GM12875 (cell line): ENCODE data around the gene ABCA2.

Experiments
- H3K4me3 ChIP-seq: one replicate; pipeline ENCODE4 v1.5.1; 2011; ENCODE audit warnings: low read depth, low read length, control low read depth
- CTCF ChIP-seq: IDR thresholded peaks from 2 replicates; pipeline ENCODE4 v1.5.1; 2011; ENCODE audit warnings: low read depth, mild to moderate bottlenecking, control low read depth, inconsistent platforms, low read length, moderate library complexity, borderline replicate concordance; ENCODE audit not compliant: insufficient read depth

ABCA2 gene

DNA sequence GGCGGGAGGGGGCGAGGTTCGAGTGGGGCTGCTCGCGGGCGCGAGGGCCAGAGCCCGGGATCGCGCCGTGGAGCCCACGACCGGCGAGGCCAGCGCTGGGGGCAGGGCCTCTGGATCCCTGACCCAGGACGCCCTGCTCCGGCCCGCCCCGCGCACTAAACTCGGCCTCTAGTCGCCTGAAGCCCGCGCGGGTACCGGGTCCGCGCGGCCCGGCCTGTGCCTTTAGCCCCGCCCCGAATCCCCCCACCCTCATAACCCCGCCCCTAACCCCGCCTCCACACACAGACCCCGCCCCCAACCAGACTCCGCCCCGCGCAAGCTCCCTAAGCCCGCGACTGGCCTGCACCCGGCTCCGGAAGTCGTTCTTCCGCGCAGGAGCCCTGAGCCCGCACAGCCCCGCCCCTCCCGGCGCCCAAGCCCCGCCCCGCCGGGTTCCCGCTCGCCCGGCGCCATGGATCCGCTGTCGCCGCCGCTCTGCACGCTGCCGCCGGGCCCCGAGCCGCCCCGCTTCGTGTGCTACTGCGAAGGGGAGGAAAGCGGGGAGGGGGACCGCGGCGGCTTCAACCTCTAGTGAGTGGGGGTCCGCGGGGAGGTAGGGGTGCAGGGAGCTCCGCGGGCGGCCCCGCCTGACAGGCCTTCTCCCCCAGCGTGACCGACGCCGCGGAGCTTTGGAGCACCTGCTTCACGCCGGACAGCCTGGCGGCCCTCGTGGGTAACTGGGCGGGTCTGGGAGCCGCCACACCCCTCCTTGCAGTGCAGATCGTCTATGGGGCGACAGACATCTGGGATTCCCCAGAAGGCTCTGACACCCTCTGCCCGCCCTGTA is 35.8 kb downstream of the ABCA2 start, which contains the start of gene PAXX:
PAXX (plus strand) TSS at position 430 of the 826 bp plus-strand sequence; CDS start at position 452, 22 bp downstream.
- TF ChIP-seq CTCF = no peak
- H3K4me3 ChIP-seq = peak within 1 kb of the TSS; percentile 69

DNA sequence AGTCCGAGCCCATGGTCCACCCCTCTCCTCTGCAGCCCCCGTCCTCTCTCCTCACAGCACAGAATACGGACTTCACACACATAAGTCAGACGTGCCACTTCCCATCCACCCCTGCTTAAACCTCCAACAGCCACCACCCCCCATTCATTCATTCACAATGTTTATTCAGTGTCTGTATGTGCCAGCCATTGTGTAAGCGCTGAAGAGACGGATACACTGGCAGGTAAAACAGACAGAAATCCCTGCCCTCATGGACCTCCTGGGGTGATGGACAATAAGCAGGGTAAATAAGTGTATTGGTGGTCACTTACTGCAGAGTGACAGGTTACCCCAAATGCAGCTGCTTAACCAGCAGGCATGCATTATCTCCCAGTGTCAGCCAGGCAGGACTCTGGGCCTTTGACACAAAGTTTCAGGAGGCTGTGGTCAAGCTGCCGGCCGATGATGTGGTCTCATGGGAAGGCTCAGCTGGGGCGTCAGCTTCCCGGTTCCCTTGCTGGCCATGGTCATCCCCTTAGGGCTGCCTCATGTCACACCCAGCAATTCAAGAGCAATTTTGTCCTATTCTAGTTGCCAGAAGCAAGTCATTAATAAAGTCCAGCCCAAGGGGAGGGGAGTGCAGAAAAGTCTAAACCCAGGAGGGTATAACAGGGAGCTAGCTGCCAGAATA is 37.7 kb downstream of the ABCA2 start:
- TF ChIP-seq CTCF = no peak
- H3K4me3 ChIP-seq = no peak overlapping the region

GRCh38 chr9:136988872-136989271 is 39.2 kb downstream of the ABCA2 start:
- TF ChIP-seq CTCF = no peak
- no peak overlapping the region for H3K4me3 ChIP-seq

GRCh38 chr9:136985853-136986252 is 42.2 kb downstream of the ABCA2 start:
- H3K4me3 ChIP-seq = no peak overlapping the region
- TF ChIP-seq CTCF = no peak

GRCh38 chr9:136985027-136985602 is 42.9 kb downstream of the ABCA2 start:
- no peak overlapping the region for H3K4me3 ChIP-seq

DNA sequence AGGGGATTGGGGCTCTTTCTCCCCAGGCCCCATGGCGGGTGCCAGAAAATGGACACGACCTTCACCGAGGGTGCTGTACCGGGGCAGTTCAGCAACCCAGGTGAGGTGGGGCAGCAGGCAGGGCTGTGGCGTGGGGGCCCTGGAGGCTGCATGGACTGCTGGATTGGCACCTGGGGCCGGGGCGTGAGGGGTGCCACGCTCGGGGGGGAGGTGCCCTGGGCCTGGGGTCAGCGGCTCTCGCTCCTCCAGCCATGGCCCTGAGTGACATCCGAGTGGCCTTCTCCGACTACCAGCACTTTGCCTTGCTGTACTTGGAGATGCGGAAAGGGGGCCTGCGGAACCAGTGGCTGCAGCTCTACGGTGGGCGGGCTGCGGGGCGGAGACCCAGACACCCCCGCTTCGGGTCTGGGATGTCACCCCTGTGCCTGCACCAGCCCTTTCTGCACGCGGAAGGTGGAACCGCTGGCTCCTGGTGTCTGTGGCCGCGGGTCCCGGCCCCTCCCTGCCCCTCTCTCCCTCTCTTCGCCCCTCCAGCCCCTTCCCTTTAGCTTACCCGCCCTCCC is 43.5 kb downstream of the ABCA2 start:
- no peak for TF ChIP-seq CTCF
- no peak overlapping the region for H3K4me3 ChIP-seq

More at GRCh38 chr9:136985027-136985602, 42.9 kb downstream of the ABCA2 start:
- TF ChIP-seq CTCF = no peak
